Measurements from ENCODE around the gene FGD2.

- TF ChIP-seq CTCF (IDR thresholded peaks at IDR 0.05), result no peak
- TF ChIP-seq POLR2A (IDR thresholded peaks at IDR 0.05), result no peak
Observed at GRCh38 chr6:37074053-37074827, 68.8 kb downstream of the FGD2 start.

Data from testis (tissue), 2 donors.